GM18868 (cell line): ENCODE measurements around the gene ZNF200.
"Not testable (repeated sequence)": the region's sequence is repeated elsewhere in the genome, so short reads cannot be mapped to it uniquely, and the experiment has no call there.

Experiments used
- ATAC-seq: cut with Tn5 transposase; IDR thresholded peaks from one replicate; pipeline ENCODE4 v1.9.1; 2021; ENCODE audit warnings: mild to moderate bottlenecking, moderate library complexity; ENCODE audit not compliant: unreplicated experiment

Gene ZNF200

GRCh38 chr16:3202903-3203539 is 31.9 kb downstream of the ZNF200 start:
- no peak for ATAC-seq

DNA sequence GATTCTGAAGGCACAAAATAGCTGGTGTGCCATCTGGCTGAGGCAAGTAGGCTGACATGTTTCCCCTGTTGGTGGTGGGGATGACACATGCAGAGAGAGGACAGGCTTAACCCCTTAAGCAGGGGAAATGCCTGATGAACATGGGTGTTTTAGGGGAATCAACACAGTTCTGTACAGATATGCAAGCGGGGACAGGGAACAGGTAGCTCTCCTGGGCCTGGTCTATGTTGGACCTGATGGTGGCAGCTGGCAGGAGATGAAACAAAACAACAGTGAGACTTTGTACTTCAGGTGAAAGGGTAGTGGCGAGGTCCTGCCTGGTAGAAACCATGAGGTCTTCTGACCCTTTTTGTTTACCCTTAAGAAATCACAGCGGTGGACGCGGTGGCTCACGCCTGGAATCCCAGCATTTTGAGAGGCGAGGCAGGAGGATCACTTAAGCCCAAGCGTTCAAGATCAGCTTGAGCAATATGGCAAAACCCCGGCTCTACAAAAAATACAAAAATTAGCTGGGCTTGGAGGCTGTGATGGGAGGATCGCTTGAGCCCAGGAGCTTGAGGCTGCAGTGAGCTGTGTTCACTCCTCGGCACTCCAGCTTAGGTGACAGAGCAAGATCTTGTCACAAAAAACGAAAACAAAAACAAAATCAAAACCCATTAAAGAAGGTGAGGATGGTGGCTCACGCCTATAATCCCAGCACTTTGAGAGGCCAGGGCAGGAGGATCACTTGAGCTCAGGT is 36.5 kb downstream of the ZNF200 start:
- no peak for ATAC-seq

DNA sequence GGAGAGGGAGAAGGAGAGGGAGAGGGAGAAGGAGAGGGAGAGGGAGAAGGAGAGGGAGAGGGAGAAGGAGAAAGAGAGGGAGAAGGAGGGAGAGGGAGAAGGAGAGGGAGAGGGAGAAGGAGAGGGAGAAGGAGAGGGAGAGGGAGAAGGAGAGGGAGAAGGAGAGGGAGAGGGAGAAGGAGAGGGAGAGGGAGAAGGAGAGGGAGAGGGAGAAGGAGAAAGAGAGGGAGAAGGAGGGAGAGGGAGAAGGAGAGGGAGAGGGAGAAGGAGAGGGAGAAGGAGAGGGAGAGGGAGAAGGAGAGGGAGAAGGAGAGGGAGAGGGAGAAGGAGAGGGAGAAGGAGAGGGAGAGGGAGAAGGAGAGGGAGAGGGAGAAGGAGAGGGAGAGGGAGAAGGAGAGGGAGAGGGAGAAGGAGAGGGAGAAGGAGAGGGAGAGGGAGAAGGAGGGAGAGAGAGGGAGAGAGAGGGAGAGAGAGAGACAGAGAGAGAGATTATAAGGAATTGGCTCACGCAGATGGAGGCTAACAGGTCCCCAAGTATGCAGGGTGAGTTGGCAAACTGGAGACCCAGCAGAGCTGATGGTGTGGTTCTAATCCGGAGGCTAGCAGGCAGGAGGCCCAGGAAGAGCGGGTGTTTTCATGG is 37.1 kb downstream of the ZNF200 start:
- not testable (repeated sequence) for ATAC-seq

DNA sequence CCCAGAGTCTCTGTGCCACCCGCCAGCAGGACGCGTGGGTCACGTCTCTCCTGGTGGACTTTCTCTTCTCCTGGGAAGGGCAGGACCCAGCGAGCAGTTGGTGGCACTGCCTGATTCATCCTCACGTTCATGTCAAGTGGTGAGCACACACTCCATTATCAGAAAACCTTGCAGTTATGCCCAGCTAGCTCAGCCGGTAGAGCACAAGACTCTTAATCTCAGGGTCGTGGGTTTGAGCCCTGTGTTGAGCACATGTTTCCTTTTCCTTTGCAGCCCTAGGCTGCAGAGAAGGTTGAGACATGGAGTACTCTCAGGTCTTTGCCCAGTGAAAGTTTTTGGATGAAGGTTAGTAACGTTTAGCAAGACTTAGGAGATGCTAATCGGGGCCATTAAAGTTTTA is 39.0 kb downstream of the ZNF200 start:
- no peak for ATAC-seq

- no peak for ATAC-seq
Observed at GRCh38 chr16:3194792-3195191, 40.2 kb downstream of the ZNF200 start.

- ATAC-seq: no peak
Observed at GRCh38 chr16:3193221-3194212, 41.4 kb downstream of the ZNF200 start.

DNA sequence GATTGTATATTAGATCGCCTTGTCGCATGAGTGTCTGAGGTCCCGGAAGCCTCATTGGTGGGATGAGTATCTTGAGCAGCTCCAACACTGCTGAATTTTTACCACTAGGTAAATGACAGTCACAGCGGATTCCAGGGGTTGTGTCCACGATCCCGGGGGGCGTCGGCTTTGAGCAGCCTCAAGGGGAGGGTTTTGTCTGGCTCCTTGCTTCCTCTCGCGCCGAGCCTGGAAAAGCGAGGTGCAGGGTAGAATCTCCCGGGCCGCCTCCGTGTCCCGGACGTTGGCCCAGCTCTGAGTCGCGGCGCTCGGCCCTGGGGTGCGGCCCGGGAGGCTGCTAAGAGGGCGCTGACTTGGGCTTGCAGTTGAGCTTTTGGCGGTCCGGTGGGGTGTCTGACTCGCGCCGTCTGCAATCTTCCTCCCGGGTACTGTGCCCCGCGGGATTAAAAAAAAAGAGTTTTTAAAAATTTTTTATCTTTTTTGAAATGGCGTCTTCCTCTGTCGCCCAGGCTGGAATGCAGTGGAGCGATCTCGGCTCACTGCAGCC is 42.4 kb downstream of the ZNF200 start:
- ATAC-seq: no peak

DNA sequence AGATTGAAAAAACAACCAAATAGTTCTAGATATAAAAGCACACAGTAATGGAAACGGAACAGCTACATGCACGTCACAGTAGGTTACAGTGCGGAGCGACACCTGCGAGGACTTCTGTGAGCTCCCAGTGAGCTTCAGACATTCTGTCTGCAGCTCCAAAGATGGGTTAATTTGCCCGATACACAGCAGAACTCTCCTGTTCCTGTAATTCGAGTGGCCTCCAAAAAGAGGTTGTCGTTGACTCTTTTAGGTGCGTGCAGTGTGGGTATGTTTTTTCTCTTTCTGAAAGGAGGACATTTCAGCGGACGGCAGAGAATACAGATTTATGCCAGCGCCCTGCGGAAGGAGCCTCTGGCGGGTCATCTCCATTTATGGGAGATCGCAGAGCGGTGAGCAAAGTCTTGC is 44.0 kb downstream of the ZNF200 start:
- no peak for ATAC-seq

GRCh38 chr16:3189869-3190268 is 45.1 kb downstream of the ZNF200 start:
- no peak for ATAC-seq

DNA sequence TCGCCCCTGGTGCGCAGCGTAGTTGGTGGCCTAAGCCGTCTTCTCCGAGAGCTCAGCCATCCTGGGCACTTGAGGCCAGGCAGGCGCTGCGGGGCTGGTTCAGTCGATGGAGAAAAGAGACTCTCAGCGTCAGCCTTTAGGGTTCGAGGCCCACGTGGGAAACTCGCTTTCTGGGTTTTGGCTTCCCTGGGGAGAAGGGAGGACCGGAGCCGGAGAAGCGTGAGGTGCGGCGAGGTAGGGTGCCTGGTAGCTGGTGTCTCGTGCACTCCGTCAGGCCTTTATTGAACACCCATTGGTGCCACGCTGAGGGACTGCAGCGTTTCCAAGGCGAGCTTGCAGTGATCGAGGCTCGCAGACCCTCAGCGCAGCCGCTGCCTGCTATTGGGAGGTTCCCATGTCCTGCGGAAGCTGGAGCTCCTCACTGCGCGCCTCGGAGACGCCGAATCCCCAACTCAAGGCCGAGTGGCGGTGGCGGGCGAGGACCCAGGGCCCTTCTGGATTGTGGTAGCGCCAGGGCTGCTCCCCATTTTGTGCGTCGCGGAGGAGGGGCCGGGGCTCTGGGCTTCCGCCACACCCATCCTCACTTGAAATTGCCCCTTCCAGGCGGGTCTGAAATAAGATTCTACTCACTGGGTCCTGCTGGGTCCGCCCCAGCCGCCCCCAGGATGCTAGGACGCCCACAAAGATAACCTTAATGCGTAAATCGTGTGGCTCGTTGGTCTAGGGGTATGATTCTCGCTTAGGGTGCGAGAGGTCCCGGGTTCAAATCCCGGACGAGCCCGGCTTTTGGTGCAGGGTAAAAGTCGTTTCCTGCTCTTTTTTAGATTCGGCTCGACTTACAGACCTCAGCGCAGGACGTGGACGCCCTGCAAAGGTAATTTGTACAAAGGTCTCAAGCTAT is 45.8 kb downstream of the ZNF200 start:
- ATAC-seq: no peak

DNA sequence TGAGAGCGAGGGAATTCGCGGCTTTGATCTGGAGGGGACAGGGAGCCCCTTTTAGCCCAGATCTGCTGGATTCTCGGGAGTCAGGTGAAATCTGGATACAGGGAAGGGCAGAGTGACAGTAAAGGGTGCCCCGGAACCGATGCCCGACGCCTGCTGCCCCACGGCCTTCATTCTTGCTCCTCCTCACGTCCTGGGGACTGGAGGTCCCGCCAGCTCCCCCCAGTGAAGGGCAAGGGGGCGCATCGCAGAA is 46.4 kb downstream of the ZNF200 start:
- ATAC-seq: no peak

DNA sequence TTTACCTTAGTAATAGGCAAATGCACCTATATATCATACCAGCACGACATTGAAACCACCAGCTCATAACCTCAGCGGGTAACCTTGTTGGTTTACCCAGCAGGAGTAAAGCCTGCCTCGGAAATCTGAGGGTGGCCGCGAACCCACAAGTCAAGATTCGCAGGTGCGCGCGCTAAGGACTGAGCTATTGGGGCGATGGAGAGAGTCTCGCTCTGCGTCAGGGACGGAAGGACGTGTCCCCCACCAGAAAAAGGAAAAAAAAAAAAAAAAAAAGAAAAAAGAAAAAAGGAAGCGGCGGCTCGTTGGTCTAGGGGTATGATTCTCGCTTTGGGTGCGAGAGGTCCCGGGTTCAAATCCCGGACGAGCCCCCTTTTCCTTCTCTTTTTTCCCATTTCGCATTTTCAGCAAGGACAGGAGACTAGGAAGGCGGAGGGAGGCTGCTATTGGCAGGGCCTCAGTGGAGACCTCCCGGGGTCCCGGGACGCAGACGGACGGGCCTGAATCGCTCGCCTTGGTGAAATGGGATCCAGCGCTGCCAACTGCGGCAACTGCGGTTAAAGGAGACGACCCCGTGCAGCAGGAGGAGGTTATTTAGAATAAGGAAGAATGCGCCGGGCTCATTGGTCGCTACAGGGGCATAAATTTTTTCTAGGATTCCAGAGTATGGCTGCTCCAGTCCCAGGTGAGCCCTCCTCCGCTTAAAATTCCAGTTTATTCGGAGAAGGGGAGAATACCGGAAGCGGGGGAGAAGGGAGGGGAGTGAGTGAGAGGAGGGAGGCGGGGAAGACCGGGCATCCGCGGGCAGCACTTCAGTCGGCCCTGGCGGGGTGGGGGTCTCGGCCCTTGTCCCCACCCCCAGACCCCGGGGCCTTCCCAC is 46.9 kb downstream of the ZNF200 start, which contains the start of gene OR1F1:
Gene OR1F1 (plus strand): TSS at position 407 of the 877 bp plus-strand sequence.
- no peak for ATAC-seq

DNA sequence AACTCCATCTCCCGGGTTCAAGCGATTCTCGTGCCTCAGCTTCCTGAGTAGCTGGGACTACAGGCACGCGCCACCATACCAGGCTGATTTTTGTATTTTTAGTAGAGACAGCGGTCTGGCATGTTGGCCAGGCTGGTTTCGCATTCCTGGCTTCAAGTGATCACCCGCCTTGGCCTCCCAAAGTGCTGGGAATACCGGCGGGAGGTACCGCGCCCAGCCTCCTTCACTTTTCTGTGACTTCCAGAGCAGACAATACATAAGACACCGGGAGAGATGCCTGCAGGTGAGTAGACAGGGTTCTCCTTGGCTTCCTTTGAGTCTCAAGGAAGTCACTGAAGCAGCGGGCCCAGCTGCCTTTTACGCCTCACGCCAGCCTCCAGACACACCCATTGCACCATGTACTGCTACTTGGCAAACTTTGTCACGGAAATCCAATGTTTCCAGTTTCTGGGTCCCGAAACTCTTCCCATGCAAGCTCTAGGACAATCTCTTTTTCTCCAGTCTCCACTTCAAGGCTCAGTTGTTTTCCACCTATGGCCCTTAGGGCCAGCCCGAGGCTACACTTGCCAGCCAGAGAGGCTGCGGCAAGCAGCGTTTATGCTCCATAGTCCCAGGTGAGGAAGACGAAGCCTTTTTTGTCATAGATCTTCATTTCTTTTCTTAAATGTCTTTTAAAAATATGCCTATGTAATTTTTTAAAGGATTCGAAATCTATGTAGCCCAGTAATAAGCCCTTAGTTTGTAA is 47.8 kb downstream of the ZNF200 start:
- ATAC-seq: no peak

- ATAC-seq: no peak
Observed at GRCh38 chr16:3183445-3184139, 51.4 kb downstream of the ZNF200 start.

- no peak for ATAC-seq
Observed at GRCh38 chr16:3182608-3183444, 52.1 kb downstream of the ZNF200 start.

- ATAC-seq: not testable (repeated sequence)
Observed at GRCh38 chr16:3182293-3182607, 52.7 kb downstream of the ZNF200 start.

DNA sequence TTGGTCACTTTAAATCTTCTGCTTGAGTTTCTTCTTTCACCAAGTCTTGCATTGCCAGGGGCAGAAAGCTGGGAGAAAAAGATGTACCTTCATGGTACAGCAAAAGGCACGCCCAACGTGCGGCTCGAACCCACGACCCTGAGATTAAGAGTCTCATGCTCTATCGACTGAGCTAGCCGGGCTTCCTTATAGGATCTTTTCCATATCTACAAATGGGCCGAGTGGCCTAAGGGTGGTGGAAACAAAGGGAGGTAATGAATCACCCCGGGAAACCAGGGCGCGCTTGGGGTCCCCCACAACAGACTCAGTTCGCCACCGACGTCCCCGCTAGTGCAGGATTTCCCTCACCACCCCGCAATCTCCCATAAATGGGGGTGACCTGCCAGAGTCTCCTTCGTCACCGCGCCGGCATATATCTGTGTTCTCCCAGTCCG is 54.5 kb downstream of the ZNF200 start:
- ATAC-seq: no peak
